Osteoblast (primary cell): ENCODE measurements around the gene ZNF844. TPM values are rescaled to one million over a fixed set of nuclear protein-coding genes. Genes with fewer than 3 reads are reported as not detected.

Experiments
- DNase-seq: peaks from one replicate; pipeline ENCODE4 v3.0.0; 2011; ENCODE audit warnings: low spot score, mixed read lengths; ENCODE audit not compliant: insufficient read length; ENCODE audit errors: missing footprints
- H2AFZ ChIP-seq: 2 replicates; pipeline ENCODE4 v1.6.0; 2011; ENCODE audit warnings: mild to moderate bottlenecking, low read length
- H3K27ac ChIP-seq: 2 replicates; pipeline ENCODE4 v1.5.1; 2011; ENCODE audit warnings: mild to moderate bottlenecking, low read depth, low read length, moderate library complexity
- H3K27me3 ChIP-seq: 2 replicates; pipeline ENCODE4 v1.6.0; 2012; ENCODE audit warnings: mild to moderate bottlenecking, control low read depth, inconsistent platforms, low read length, moderate library complexity; ENCODE audit not compliant: insufficient read depth
- H3K36me3 ChIP-seq: 2 replicates; pipeline ENCODE4 v1.5.1; 2011; ENCODE audit warnings: mild to moderate bottlenecking, low read length, control low read depth, moderate library complexity; ENCODE audit not compliant: insufficient read depth
- H3K4me1 ChIP-seq: 2 replicates; pipeline ENCODE4 v1.5.1; 2011; ENCODE audit warnings: mild to moderate bottlenecking, low read length, control low read depth, moderate library complexity; ENCODE audit not compliant: insufficient read depth
- H3K4me2 ChIP-seq: 2 replicates; pipeline ENCODE4 v1.6.0; 2011; ENCODE audit warnings: mild to moderate bottlenecking, low read length; ENCODE audit not compliant: insufficient read depth
- H3K4me3 ChIP-seq: fragments of 200-600 bp; sonication (generic); 3 replicates; pipeline ENCODE4 v1.5.1; 2012; ENCODE audit warnings: mild to moderate bottlenecking, low read length, inconsistent platforms; ENCODE audit not compliant: insufficient read depth
- H3K79me2 ChIP-seq: 2 replicates; pipeline ENCODE4 v1.6.0; 2012; ENCODE audit warnings: mild to moderate bottlenecking, low read length, control low read depth, inconsistent platforms; ENCODE audit not compliant: insufficient read depth
- H3K9me3 ChIP-seq: 2 replicates; pipeline ENCODE4 v1.5.1; 2011; ENCODE audit warnings: low read depth, low read length, control low read depth
- H4K20me1 ChIP-seq: 2 replicates; pipeline ENCODE4 v1.6.0; 2012; ENCODE audit warnings: mild to moderate bottlenecking, low read length, control low read depth; ENCODE audit not compliant: insufficient read depth
- CTCF ChIP-seq: IDR thresholded peaks from 2 replicates; pipeline ENCODE4 v1.5.1; 2011; ENCODE audit warnings: mild to moderate bottlenecking, low read depth, low read length, moderate library complexity; ENCODE audit errors: extremely low read depth
- total RNA-seq: library from RNA; depleted of rRNA; stranded (reverse); fragments of >200 nt; gene quantifications from 2 replicates; pipeline ENCODE4 v1.2.3, GENCODE V29; 2012

The ZNF844 gene
- total RNA-seq, 1 donor, result 10.9 TPM

GRCh38 chr19:12111943-12112637 is 47.6 kb downstream of the ZNF844 start:
- Histone ChIP-seq H2AFZ (no peak overlapping the region), H3K79me2 (no peaks in the 10 kb centered on the region), H3K4me3 (no peak overlapping the region), H4K20me1 (no peaks in the 10 kb centered on the region), H3K27me3 (no peaks in the 10 kb centered on the region), H3K9me3 (peaks cover 21% of the 10 kb centered on the region), H3K27ac (no peak overlapping the region), H3K4me1 (no peaks in the 10 kb centered on the region), H3K4me2 (no peak overlapping the region), H3K36me3 (peaks cover 29% of the 10 kb centered on the region)
- no peak for TF ChIP-seq CTCF
- no peak for DNase-seq

GRCh38 chr19:12112701-12113100 is 48.2 kb downstream of the ZNF844 start:
- Histone ChIP-seq H3K27ac (no peak overlapping the region), H4K20me1 (no peaks in the 10 kb centered on the region), H3K4me3 (no peak overlapping the region), H3K79me2 (no peaks in the 10 kb centered on the region), H3K36me3 (peaks cover 29% of the 10 kb centered on the region), H2AFZ (no peak overlapping the region), H3K9me3 (peaks cover 21% of the 10 kb centered on the region), H3K4me2 (no peak overlapping the region), H3K4me1 (no peaks in the 10 kb centered on the region), H3K27me3 (no peaks in the 10 kb centered on the region)
- DNase-seq, result no peak
- no peak for TF ChIP-seq CTCF

GRCh38 chr19:12113121-12113520 is 48.6 kb downstream of the ZNF844 start:
- no peak for DNase-seq
- H3K27ac ChIP-seq, result no peak overlapping the region
- H2AFZ ChIP-seq, result no peak overlapping the region
- H3K4me3 ChIP-seq, result no peak overlapping the region
- TF ChIP-seq CTCF, result no peak
- H3K9me3 ChIP-seq, result peaks cover 21% of the 10 kb centered on the region
- no peaks in the 10 kb centered on the region for H3K4me1 ChIP-seq
- H3K36me3 ChIP-seq, result peaks cover 29% of the 10 kb centered on the region
- H3K27me3 ChIP-seq, result no peaks in the 10 kb centered on the region
- no peaks in the 10 kb centered on the region for H3K79me2 ChIP-seq
- H3K4me2 ChIP-seq, result no peak overlapping the region
- no peaks in the 10 kb centered on the region for H4K20me1 ChIP-seq

- Histone ChIP-seq H3K79me2 (no peaks in the 10 kb centered on the region), H3K27ac (no peak overlapping the region), H3K4me3 (no peak overlapping the region), H3K4me1 (no peaks in the 10 kb centered on the region), H3K36me3 (peaks cover 10% of the 10 kb centered on the region), H4K20me1 (no peaks in the 10 kb centered on the region), H3K4me2 (no peak overlapping the region), H2AFZ (no peak overlapping the region), H3K27me3 (no peaks in the 10 kb centered on the region), H3K9me3 (peaks cover 12% of the 10 kb centered on the region)
- peak; percentile 49 for DNase-seq
- TF ChIP-seq CTCF, result no peak
Observed at GRCh38 chr19:12117201-12117970, 52.9 kb downstream of the ZNF844 start.
